NCI-H2029 treated with DMSO at 0.1 percent for 48 hours (cell line): ENCODE data around the gene PICALM.
"Not testable (repeated sequence)": the region's sequence is repeated elsewhere in the genome, so short reads cannot be mapped to it uniquely, and the experiment has no call there.

ENCODE experiments used
- DNase-seq: peaks from one replicate; lab custom pipeline; 2025; lab: John Stamatoyannopoulos, UW

The PICALM gene

DNA sequence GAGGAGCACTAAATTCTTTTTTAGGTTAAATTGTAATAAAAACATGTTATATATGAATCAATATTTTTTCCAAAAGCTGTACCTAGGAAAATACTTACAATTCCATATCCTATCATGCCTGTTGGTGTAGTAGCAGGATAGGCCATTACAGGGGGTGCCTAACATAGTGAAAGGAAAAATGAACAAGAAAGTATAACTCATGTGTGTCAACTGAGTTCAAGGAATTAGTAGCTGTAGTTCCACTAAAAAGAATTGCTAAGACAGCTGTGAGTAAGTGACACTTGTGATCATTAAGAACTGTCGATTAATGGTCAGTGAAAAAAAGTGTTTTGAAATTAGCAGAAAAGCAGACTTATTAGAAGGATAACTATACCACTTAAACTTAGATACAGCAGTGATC is 92.4 kb downstream of the PICALM start:
- no peak for DNase-seq

DNA sequence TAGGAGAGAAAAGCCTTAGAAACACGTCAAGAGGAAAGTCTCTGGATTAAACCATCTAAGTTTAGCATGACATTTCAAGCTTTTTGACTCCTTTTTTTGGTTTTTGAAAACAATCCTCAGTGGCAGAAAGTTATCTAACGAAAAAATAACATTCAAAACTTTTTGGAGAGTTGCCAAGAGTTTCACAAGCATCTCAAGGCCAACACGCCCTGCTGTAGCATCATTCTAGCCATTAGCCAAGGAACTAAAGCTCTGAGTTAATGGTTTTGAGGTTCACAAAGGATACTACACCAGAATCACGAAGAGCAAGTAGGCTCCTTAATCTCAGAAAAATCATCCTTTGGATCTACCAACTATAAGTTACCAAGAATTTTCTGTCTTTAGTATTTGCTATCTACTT is 94.8 kb downstream of the PICALM start:
- no peak for DNase-seq

DNA sequence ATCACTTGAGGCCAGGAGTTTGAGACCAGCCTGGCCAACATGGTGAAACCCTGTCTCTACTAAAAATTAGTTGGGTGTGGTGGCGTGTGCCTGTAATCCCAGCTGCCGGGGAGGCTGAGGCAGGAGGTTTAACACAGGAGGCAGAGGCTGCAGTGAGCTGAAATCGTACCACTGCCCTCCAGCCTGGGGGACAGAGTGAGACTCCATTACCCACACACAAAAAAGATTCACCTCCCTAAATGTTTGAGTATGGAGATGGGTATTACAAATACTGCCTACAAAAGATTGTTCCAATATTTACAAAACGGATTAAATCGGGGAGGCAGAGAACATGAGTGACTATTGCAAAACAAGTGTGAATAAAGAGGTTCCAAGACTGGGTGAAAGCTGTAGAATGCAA is 98.3 kb downstream of the PICALM start:
- DNase-seq = no peak

DNA sequence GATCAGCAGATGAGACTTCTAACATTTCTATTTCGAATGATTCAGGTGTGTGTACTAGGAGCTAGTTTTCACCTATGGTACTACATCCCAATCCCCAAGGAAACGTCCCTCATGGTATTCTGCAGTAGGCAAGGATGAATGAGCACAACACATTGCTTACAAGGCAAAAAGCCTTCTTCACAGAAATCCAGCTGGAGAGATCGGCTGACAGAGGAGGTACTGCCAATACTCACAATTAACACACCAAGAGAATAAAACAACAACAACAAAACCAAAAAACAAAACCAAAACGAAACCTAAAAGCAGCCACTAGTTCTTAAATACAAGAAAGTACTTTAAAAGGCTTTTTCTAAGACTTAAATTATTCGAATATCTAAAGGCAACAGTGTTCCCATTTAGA is 101.4 kb downstream of the PICALM start:
- no peak for DNase-seq

DNA sequence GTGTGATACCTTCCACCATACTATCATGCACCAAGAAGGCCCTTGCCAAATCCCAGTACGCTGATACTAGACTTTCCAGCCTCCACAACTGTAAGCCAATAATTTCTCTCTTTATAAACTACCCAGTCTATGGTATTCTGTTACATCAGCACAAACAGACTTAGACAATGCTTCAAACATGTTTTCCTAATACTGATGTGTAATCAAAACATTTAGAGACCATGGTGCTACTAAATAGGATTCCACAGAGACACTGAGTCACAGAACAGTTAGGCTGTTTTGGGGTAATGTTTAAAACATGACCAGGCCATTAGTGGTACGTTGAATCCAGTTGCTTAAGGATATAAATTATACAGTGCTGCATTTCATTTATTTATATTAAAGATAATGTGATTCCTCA is 103.7 kb downstream of the PICALM start:
- DNase-seq = no peak

DNA sequence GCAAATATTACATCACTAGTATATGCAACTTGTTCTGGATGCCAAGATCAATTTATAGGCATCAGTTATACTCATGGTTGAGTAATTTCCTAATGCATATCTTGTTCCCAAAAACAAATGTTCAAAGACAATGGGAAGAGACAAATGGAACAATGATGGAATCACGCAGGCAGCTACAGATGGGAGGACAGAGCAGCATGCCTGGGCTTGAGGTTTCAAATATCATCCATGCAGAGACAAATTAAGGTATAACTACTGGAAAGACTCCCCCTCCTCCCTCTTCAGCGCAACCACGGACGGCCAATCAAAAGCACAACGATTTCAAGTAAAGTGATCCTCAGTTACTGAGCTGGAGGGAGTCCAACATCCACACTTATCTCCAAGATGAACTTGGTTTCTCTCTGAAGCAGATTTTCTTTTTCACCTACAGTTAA is 106.9 kb downstream of the PICALM start:
- DNase-seq = peak; percentile 46

DNA sequence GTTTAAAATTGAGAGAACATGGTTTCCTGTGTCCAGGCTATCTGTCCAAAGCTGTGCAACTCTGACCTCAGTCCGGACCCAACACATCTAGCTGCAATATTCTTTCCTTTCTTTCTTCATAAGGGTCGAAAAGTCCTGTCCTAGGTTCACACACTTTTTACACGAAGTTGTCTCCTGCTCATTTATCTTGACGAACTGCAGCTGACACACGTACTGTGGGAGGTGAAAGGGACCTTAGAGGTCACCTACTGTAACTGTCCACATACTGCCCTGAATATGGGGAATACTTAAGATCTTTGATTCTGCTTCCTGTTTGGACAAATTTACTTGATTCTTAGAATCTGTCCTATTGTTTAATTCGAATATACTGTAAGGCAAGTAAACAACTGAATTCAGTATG is 107.8 kb downstream of the PICALM start:
- no peak for DNase-seq

DNA sequence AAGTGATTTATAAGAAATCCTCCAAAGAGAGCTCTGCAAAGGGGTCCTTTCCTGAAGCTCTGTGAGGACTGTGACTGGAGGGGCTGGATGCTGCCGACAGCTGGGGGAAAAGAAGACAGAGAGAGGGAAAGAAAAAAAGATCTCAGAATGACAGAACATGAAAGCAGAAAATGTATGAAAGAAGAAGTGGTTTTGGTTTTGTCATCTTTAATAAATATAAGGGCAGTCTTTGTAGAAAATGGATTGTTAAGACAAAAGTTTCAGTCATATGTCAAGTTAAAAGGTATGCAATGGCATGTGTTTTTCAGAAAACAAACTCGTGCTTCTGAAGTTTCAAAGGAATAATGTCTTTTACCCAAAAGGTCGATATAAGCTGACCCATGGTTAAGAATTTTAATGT is 108.2 kb downstream of the PICALM start:
- no peak for DNase-seq

DNA sequence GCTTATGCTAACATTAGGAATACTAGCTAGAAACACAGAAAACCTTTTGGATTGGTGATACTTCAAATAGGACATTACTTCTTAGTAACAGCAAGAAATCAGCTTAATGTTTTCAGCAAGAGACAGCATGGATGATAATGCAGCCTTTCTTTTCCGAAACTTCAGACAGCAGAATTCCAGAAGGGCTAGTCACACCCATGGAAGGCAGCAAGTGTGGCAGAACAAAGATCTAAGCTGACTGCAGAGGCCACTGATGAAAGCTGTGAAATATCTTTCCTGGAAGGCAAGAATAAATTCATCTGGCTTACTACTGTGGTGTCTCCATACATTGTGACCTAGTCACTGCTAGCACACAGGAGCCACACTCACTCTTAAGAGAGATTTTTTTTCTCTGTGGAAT is 113.4 kb downstream of the PICALM start:
- DNase-seq = no peak

DNA sequence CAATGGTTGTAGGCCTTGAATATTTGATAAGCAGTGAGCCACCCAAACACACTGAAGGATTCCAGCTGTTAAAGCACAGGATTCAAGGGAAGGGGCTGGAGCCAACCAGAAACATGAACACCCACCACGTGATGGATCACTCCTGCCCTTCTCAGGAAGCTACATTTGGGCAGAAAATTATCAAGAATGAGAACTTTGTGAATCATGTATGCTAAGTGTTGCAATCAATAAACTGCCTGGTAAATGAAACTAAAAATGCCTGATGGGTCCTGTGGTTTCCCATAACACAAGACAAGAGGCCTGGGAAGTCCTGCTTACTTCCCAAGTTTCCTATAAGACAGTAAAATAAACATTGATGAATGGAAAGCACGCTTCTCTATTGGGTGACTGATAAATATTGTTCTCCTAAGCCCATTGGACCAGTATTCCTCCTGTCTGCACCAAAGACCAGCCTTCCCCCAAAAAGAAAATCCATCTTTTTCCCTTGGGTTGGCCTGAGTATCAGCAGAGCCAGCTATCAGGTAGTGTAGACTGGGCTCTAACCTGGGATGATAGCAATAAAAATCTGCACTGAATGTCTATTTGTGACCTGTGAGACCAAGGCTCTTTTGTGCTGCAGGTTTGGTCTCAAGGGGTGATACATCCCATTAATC is 115.3 kb downstream of the PICALM start:
- DNase-seq = no peak

DNA sequence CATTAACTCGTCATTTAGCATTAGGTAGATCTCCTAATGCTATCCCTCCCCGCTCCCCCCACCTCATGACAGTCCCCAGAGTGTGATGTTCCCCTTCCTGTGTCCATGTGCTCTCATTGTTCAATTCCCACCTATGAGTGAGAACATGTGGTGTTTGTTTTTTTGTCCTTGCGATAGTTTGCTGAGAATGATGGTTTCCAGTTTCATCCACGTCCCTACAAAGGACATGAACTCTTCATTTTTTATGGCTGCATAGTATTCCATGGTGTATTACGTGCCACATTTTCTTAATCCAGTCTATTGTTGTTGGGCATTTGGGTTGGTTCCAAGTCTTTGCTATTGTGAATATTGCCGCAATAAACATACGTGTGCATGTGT is 116.8 kb downstream of the PICALM start:
- not testable (repeated sequence) for DNase-seq

DNA sequence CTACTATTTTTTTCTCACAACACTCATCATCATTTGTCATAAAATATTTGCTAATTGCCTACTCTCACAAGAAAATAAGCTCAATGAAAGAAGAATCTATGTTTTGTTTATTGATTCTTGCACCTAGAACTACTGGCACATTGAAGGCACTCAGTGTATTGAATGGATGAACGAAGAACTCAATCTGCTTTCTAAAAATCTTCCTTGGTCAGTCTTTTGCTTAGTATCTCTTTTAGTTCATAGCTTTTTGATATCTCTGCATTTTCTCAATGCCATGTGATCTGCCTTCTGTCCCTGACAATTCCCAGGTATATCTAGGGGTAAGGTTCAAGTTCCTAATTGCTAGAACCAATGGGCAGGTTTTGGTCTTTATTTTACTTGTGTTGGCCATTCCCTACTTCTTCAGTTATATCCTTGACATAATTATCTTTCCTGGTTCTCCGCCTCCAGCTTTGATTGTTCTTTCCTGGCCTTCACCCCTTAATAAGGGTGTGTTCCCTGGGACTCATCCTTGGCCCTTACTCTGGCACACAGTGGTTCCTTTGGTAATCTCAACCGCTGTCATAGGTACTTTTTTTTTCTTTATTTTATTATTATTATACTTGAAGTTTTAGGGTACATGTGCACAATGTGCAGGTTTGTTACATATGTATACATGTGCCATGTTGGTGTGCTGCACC is 117.3 kb downstream of the PICALM start:
- no peak for DNase-seq

DNA sequence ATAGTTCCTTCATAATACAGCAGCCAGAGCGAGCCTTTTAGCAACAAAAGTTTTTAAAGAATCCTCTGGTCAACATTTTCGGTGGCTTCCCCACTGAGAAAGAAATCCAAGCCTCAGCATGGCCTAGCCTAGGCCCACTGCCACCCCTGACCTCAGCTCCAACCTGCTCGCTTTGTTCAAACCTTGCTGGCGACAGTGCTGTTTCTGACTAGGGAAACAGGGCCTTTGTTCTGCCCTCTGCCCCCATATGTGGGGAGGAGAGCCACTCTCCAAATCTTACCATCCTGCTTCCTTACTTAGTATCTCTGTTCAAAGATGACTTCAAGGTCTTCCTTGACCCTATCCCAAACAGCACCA is 117.9 kb downstream of the PICALM start:
- no peak for DNase-seq

DNA sequence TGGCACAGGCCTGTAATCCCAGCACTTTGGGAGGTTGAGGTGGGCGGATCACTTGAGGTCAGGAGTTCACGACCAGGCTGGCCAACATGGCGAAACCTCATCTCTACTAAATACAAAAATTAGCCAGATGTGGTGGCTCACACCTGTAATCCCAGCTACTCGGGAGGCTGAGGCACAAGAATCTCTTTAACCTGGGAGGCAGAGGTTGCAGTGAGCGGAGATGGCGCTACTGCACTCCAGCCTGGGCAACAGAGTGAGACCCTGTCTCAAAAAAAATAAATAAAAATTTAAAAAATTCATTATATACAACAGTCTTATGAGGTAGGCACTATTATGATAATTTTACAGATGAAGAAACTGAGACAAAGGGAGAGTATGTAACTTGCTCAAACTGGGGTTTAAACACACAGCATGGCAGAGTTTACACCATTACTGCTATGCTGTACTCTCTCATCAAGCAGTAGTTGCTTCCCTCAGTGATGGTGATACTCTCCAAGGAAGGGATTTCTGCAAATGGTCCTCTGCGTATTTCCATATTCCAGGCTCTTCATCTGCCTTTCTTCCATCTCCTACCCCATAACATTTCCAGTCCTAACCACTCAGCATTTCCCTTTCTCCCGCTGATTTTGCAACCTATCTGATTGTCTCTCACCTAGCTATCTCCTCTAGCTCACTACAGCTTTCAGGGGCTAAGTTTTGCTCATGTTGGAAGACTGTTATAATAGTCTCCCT is 118.4 kb downstream of the PICALM start:
- no peak for DNase-seq

DNA sequence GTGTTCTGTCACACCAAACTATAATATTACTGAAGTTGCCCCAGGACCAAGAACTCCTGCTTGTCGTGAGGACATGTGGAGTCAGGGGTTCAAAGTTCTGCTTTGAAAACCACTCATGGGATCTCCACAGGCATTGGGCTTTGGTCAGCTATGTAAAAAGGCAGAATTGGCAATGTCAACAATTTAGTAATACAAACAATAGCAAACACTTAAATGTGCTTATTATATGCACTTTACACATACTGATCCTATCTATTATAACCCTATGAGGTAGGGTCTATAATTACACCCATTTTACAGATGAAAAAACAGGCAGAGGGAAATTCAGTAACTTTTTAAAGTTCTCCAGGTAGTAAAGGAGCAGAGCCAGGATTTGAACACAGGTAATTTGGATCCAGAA is 119.1 kb downstream of the PICALM start:
- DNase-seq = no peak

DNA sequence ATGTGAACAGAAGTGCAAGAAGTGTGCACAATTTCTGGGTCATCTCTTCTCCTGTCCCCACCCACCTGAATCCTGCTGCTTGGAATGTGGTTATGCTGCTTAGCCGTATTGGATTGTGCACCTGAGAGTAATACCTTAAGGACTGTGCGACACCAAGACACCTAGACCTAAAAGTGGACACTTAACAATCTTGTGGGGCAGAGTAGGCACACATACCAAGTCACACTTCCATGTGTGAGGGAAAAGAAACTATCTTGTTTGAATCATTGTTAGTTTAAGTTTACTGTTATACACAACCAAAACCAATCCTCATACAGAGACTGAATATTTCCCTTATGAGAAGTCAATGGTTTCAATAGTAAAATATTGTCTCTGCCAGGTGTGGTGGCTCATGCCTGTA is 120.0 kb downstream of the PICALM start:
- DNase-seq = no peak

DNA sequence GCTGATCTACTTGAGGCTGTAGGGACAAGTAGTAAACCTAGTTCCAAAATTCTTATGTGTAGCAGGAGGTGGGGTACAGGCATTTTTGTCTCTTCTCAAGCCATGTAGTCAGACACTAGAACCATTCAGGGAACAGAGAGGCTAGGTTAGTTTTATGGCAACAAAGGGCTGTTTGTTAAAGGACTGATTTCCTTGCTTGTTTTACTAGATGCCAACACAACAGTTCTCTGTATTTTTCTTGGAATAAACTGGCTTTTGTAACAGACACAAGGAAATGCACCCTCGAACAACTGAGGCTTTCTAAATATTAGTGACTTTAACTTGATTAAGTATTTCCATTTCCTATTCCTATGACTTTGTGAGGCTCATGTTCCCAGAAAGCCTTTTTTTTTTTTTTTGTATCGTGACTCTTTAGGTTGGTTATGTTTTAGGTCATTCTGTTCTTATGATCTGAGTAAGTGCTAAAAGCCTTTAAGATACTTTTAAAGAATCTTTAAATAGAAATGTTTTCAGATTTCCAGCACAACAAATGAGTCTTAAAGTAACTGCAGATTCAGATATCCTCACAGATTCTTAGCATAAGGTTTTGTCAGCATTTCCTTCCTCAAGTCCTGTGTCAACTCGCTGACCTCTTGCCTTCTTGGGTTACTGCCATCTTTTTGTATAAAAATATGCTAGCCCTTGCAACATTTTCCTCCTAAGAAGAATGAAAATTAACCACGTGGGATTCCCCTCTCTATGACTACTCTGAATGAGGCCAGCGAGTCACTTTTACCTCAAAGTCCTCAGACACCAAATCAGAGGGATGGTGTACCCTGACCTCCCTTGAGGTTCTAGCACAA is 121.2 kb downstream of the PICALM start:
- DNase-seq = no peak

DNA sequence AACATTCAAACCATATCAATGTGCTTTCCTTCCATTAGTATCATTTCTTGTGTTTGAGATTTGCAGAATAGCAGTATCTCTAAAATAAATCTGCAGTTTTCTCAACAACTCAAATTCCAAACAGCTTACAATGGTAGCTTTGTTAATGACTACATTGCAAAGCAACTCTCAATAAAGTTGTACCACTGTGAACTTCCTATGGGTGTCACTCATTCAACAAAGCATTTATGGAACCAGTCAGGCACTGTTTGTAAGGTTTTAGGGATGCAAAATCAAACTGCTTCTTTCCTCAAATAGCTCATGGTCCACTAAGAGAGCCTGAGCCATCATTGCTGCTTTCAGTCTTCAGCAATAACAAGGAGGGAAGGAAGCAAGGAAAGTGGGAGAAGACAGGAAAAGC is 122.7 kb downstream of the PICALM start:
- DNase-seq = no peak

DNA sequence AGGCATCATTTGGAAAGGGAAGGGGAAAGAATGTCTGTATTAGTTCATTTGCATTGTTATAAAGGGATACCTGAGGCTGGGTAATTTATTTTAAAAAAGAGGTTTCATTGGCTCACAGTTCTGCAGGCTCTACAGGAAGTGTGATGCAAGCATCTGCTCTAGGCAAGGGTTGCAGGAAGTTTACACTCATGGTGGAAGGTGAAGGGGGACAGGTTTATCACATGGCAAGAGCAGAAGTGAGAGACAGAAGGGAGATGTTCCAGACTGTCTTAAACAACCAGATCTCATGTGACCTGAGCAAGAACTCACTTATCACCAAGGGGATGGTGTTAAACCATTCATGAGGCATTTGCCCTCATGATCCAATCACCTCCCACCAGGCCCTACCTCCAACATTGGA is 123.1 kb downstream of the PICALM start:
- DNase-seq = no peak

DNA sequence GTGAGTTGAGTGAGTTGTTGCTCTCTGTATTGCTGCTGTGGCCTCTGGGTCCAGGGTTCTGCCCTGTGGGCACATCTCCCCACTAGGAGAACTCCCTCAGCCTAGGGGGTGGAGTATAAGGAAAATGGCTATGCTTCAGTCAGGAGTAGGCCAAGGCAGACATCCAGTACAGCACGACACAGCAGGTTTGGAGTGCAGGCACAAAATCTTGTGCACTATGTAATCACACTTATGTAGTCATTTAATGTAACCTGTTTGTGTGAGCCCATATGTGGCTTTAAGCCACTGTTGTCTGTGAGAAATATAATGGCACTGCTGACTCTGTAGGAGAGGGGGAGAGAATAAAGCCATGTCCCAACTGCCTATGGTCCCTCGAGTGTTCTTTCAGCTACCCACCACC is 123.6 kb downstream of the PICALM start:
- DNase-seq = no peak

DNA sequence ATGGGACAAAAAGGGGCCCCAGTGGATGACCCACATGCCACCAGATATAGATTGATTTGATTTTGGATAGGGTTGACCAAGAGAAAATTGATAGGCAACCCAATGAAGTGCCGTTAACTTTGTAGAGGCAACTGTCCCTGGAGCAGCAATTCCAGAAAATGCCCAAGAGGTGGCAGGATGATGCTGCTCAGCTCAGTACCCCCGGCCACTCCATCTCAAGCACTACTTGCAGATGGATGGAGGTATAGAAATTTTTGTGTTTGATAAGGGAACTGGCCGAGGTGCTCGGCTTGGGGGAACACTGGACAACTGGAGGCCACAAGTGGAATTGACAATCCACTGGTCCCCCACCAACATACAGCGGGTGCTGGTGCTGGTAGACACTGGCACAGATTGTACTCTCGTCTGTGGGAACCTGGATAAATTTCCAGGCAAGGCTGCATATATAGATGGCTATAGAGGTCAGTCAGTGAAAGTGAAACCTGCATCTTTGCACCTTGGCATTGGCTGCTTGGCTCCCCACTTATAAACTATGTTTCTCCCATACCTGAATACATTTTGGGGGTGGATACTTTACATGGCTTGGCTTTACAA is 127.4 kb downstream of the PICALM start:
- DNase-seq = no peak
